ENCODE measurements around the gene CSF3R.

GRCh38 chr1:36421649-36422048 lies 61.1 kb downstream of the CSF3R start:
- TF ChIP-seq, protein P1, sequence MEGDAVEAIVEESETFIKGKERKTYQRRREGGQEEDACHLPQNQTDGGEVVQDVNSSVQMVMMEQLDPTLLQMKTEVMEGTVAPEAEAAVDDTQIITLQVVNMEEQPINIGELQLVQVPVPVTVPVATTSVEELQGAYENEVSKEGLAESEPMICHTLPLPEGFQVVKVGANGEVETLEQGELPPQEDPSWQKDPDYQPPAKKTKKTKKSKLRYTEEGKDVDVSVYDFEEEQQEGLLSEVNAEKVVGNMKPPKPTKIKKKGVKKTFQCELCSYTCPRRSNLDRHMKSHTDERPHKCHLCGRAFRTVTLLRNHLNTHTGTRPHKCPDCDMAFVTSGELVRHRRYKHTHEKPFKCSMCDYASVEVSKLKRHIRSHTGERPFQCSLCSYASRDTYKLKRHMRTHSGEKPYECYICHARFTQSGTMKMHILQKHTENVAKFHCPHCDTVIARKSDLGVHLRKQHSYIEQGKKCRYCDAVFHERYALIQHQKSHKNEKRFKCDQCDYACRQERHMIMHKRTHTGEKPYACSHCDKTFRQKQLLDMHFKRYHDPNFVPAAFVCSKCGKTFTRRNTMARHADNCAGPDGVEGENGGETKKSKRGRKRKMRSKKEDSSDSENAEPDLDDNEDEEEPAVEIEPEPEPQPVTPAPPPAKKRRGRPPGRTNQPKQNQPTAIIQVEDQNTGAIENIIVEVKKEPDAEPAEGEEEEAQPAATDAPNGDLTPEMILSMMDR (conservative IDR thresholded peaks at IDR 0.05; ENCODE audit: low read length), result no peak
- TF ChIP-seq EZH2phosphoT487 (IDR thresholded peaks at IDR 0.05; ENCODE audit: borderline replicate concordance, low read depth, low read length), result no peak

Data from OCI-LY7 (cell line).